ENCODE data around the gene HCRTR1.

Gene HCRTR1

DNA sequence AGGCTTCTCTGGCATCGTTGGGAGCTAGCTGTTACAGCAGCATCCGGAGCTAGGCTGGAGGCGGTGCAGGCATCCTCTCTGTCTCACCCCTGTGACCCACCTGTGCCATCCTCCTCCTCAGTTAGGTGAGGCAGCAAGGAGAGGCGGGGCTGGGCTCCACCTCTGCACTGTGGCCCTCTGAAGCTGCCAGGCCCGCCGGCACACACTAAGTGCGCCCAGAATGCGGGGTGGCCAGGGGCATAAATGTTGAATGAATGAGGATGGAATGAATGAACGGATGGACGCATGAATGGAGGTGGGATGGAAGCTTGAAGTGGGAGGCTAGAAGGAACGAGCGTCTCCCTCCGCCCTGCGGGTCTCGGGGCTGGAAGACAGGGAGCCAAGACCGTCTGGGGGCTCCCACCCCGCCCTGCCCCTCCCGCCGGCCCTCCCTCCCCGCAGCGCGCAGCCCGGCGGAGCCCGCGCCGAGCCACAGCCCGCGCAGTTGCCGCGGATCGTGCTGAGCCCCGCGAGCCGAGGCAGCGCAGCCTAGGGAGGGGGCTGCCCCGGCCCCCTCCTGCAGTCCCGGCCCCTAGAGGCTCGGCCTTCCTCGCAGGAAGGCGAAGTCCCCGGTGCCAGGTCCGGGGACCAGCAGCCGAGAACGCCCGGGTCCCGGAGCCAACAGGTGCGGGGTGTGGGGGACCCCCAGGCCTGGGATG is at the start of gene HCRTR1:
TSS of gene HCRTR1 (plus strand) at position 472 of the 698 bp plus-strand sequence. CDS start 1,504 bp downstream, outside the sequence.
- DNase-seq (ENCODE audit: low read depth, low spot score) = no peak

DNA sequence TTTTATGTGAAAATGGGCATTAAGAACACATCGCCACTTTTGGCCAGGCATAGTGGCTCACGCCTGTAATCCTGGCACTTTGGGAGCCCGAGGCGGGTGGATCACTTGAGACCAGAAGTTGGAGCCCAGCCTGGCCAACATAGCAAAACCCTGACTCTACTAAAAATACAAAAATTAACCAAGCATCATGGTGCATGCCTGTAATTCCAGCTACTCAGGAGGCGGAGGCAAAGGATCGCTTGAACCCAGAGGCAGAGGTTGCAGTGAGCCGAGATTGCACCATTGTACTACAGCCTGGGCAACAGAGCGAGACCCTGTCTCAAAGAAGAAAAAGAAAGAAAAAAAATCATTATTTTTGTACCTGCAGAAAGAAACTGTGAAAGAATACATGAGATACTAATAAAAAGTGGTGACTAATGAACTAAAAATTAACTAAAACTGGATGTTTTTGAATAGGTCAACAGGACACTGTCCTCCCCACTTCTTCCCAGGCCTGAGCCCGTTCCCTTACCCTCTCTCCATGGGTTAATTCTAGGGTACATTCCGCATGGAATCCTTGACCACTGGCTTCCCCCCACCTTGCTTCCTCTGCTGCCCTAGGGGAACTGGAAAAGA is 49.4 kb upstream of the HCRTR1 start:
- no peak for DNase-seq (ENCODE audit: low read depth, low spot score)

DNA sequence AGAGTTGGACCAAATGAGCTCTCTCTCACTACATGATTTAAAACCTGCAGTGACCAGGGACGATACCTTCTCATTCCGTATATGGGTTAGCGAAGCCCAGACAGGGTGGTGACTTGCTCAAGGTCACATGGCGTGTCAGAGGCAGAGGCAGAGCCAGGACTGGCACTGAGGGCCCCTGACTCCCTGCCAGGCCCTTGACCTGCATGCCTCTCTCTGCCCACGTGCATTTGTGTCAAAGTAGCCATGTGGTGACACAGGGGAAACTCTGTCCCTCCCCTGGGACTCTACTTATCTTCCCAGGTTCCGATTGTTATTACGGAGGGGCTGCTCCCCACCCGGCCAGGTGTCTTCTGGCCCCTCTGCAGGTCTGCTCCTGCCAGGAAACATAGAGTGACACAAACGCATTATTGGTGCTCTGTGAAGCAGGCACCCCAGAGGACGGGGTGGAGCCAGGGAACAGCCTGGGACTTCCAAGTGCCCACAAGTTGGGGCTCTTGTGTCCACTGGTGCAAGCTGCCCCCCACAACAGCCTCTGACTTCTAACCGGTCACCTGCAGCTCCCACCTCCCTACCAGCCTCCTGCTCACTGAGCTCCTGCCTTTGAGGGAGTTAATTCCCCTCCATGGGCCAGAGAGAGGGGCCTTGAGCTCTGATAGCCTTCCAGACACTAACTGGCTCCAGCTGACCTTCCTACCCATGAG is 48.4 kb upstream of the HCRTR1 start:
- DNase-seq (ENCODE audit: low read depth, low spot score) = no peak

DNA sequence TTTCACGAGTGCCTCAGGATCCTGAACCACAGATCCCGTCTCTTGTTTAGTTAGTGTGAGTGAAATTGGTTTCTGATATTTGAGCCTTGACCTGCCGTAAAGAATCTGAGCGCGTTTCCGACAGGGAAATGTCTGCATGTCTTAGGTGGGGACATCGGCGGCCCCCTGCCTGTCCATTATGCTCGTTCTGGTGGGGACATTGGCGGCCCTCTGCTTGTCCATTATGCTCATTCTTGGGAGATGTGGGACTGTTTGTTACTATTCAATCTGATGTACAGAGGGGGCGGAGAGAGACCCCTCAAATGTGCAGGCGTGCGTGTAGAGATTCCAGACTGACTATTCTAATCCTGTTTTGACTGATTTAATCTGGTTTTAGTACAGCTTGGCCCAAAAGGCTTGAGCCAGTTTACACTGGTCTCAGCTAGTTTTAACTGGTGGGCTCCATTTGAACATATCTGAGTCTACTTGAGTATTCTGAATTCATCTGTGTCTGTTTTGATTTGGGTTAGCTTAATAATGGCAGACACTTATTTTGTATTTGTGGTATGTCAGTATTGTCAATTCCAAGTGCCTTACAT is 47.8 kb upstream of the HCRTR1 start:
- DNase-seq (ENCODE audit: low read depth, low spot score) = no peak

DNA sequence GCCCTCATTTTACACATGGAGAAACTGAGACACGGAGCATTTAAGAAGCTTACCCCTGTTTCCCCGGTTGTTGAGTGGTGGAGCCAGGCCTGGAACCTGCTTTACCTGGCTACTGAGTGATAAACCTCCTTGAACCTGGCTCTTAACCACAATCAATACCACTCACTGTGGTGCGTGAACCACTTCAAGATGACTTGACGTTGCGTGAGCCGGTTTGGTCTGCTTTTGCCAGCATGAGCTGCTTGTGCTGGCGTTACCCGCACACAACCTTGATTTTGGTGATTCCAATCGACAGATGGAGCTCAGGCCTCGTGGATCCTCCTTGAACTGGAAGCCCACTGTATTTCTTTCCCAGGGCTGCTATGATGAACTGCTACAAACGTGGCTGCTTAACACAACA is 47.3 kb upstream of the HCRTR1 start:
- DNase-seq (ENCODE audit: low read depth, low spot score) = no peak

DNA sequence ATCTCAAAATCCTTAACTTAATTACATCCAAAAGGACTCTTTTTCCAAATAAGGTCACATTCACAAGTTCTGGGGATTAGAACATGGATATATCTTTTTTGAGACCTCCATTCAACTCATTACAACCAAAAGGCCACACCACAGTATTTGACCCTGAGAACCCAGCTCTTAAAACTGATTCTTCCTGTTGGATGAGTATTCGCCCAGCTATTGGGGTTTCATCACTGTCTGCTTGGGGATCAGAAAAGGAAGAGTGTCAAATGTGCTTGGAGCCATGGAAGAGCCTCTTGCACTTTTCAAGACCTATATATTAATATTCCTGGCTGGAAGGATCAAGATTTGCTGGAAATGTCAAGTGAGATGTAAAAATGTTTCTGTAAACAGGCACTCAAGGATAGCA is 46.6 kb upstream of the HCRTR1 start:
- no peak for DNase-seq (ENCODE audit: low read depth, low spot score)

DNA sequence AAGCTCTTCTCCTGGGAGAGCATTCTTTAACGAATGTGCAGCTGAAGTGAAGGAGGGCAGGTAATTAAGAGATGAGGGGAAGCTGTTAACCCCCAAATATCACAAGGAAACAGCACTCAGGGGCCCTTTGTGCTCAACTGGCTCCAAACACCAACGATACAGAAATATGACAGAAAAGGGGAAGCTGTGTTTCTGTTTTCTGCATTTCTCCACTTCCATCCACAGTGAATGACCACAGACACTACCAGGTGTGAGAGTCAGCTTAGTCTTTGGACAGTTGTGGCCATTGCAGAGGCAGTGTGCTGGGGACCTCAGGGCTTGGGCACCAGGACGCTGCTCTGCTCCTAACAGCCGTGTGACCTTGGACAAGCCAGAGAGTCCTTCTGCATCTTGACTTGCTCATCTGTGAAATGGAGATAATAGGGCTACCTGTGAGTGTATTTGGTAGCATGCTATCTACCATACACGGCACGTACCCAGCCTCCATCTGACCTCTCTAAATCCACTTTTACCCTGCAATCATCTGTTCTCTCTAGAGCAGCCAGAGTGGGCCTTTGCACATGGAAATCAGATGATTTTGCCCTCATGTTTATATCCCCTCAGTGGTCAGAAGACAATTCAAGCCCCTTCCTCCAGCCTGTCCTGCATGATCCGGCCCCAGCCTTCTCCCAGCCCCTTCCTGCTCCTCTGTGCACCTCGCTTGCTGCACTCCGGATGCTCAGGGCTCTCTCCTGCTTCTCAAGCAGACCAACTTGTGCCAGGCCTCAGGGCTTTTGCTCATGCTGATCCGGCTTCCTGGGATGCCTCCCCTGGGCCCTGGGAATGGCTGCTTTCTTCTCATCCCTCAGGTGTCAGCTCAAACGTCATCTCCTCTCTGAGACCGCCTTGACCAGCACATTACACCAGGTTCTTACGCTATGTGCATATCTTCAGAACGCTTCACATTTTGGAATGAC is 45.9 kb upstream of the HCRTR1 start:
- DNase-seq (ENCODE audit: low read depth, low spot score) = no peak

DNA sequence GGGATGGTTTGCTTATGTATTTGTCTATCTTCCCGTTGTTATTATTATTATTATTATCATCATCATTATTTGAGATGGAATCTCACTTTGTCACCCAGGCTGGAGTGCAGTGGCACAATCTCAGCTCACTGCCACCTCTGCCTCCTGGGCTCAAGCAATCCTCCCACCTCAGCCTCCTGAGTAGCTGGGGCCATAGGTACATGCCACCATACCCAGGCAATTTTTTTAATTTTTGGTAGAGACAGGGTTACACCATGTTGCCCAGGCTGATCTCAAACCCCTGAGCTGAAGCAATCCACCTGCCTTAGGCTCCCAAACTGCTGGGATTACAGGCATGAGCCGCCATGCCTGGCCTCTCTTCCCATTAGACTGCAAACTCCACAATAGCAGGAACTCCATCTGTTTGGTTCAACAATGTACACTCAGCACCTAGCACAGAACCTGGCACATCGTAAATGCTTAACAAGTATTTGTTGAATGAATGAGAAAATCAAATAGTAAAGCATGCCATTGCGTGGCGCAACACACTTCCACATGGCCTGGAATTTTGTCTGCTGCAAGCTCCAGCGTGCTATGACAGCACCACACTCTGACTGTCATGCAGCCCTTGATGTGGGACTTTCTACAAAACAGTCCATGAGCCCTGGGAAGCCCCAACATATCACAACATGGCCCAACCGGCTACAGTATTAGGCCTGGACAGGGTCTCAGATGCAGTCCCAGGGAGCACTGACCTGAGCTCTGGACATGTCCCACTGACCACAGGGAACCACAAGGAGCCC is 45.0 kb upstream of the HCRTR1 start:
- DNase-seq (ENCODE audit: low read depth, low spot score) = no peak

DNA sequence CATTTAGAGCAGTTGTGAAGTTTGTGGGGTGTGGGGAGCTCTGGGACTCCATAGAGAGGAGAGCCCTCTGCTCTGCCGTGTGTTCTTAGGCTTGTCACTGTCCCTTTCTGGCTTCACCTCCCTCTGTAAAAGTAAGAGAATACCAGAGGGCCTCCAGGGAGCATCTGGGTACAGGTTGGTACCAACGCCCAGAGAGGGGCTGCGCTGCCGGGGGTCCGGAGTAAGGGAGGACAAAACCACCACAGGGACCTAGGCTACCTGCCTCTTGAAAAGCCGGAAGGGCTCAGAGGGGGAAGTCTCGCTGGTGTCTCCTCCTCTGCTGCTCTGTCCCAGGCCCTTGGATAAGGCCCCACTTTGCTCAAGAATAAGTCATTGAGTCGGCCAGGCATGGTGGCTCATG is 44.2 kb upstream of the HCRTR1 start:
- DNase-seq (ENCODE audit: low read depth, low spot score) = no peak

DNA sequence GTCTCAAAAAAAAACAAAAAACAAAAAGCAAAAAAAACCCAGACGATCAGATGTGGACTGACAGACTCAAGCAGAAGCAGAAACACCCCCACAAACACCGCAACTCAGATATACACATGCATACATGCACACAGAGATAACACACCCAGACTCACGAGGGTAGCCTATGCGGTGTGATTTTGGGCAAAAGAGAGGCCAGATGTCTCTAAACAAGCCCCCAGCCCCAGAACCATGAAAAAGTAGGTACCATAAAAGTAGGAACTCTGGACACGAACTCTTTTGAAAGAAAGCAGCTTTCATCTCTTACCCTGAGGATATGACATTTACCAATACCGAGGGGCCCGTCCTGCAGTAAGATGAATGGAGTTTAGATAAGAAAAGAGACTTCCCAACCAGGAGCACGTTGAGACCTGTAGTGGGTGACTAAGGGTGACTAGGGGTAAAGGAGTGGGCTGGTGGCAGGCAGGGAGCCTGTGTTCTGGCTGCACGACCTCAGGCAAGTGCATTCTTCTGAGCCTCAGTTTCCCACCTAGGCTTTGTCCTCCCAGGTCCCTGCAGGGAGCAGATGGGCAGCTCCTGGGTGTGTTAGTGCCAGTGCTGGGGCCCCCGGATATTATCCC is 42.6 kb upstream of the HCRTR1 start:
- no peak for DNase-seq (ENCODE audit: low read depth, low spot score)

DNA sequence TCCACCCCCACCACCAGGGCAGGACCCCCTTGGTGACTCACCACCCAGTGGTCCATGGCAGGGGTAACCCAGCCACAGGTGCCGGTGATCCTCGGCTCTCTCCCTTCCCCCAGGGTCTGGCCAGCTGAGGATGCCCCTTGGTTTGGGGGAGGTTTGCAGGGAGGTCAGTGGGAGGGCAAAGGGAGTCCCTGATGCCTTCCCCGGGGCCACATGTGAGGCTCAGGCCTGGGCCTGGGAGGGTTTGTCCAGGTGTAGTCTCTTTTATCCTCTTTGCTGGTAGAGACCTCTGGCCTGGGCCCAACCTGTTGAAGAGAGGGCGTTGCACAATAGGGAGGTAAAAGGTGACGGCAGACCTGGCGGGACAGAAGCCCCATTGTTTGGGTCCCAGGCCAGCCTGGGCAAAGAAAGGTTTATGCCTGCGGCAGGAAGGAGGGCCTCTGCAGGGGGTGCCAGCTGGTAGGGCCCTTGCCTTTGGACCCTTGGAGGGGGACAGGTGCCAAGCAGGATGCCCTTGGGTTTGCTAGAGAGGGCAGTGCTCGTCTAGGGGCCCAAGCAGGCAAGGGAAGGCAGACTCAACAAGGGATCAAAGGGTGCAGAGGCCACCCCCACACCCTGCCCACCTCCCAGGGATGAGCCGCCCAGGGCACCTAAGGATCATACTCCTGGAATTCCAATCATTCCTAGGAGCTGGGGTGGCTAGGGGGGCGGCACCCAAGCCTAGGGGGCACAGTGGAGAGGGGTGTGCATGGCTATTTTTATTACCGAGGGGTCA is 41.9 kb upstream of the HCRTR1 start:
- no peak for DNase-seq (ENCODE audit: low read depth, low spot score)

DNA sequence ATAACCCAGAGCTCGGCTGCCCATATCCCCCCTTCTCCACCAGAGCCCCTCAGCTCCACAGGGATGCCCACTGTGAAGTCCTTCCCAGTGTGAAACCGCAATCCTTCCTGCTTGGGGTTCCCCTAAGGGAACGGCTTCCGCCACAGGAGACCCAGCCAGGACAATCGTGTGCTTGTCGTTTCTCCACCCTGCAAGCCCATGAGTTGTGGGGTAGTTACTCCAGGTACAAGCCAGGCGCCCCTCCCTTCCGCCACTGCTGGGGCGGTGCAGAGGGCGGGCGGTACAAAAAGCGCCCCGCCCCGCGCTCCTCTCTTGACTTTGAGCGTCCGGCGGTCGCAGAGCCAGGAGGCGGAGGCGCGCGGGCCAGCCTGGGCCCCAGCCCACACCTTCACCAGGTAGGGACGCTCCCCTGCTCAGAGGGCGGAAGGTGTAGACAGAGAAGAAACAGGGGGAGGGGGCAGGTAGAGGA is 41.3 kb upstream of the HCRTR1 start, which contains the start of gene TINAGL1:
TSS of gene TINAGL1 (plus strand) at position 315 of the 469 bp plus-strand sequence. CDS start 634 bp downstream, outside the sequence.
- no peak for DNase-seq (ENCODE audit: low read depth, low spot score)

DNA sequence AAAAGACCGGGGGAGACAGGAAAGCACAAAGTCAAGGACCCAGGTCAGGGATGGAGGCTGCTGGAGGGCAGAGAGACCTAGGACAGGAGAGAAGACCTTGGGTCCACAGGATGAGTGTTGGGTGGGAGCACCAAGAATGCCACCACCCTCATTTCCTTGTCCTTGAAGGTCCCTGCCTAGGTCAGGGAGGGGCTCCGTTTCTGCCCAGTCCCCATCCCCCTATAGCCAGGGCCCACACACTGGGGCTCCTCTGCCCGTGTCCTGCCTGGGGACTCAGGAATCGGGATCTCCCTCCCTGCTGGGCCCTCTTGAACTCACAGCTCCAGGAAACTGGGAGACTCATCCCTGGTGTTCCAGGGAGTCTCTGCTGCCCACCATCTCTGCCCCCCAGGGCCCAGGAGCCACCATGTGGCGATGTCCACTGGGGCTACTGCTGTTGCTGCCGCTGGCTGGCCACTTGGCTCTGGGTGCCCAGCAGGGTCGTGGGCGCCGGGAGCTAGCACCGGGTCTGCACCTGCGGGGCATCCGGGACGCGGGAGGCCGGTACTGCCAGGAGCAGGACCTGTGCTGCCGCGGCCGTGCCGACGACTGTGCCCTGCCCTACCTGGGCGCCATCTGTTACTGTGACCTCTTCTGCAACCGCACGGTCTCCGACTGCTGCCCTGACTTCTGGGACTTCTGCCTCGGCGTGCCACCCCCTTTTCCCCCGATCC is 40.6 kb upstream of the HCRTR1 start:
- DNase-seq (ENCODE audit: low read depth, low spot score) = no peak

DNA sequence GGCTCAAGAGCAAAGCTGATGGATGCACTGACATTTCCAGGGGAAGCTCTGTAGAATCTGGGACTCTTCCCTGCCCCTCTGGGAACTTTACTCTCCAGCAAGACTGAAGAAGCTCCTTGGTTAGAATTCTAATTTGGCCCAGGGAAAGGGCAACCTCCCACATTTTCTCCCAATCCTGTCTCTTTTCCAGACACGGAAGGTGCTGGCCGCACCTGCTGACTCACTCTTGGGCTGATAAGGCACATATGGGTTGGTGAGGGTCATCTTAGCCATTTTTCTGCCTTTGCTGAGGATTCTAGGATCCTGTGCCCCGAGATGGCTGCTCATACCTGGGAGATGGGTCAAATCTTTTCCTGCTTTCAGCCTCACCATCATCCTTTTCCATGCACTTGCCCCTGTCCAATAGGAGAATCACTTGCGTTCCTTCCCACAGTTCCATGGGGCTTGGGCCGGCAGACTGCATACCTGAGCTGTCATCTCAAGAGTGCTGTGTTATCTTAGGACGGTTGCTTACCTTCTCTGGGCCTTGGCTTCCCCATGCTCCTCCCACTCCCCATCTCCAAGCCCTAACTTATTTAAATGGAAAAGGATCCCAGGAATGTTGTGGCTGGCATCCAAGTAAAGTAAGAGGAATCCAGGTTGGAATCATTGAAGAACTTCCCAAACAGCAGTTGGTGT is 39.8 kb upstream of the HCRTR1 start:
- DNase-seq (ENCODE audit: low read depth, low spot score) = no peak

DNA sequence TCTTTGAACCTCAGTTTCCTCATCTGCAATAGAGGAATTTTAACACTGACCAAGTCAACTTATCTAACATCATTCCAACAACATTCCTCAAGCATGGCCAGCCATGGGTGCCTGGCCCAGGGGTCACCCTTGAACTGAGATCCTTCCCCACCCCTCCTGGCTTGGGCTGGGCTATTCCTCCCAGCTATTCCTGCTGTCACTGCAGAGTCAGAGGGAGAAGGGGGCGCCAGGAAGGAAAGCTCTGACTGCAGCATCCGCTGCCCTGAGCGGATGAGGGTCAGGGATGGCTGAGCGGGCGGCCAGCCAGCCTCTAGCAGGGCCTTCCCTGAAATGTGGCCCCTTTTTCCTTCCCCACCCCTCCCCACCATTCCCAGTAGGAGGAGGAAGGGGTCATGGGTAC is 38.1 kb upstream of the HCRTR1 start:
- DNase-seq (ENCODE audit: low read depth, low spot score) = no peak

DNA sequence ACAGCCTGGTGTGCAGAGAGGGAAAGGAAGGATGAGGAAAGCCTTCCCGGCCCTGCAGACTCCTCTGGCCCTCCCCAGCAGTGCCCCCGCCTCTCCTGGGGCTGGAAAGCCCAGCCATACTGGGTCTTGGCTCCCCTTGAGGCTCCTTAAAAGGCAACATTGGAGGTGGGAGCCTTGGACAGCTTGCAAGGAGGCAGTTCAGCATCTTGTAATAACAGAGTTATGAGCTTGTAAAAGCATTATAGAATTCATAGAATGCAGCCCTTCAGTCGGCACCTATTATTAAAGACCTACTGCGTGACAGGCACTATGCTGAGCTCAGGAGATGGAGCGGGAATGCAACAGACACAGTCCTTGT is 37.0 kb upstream of the HCRTR1 start:
- DNase-seq (ENCODE audit: low read depth, low spot score) = no peak

DNA sequence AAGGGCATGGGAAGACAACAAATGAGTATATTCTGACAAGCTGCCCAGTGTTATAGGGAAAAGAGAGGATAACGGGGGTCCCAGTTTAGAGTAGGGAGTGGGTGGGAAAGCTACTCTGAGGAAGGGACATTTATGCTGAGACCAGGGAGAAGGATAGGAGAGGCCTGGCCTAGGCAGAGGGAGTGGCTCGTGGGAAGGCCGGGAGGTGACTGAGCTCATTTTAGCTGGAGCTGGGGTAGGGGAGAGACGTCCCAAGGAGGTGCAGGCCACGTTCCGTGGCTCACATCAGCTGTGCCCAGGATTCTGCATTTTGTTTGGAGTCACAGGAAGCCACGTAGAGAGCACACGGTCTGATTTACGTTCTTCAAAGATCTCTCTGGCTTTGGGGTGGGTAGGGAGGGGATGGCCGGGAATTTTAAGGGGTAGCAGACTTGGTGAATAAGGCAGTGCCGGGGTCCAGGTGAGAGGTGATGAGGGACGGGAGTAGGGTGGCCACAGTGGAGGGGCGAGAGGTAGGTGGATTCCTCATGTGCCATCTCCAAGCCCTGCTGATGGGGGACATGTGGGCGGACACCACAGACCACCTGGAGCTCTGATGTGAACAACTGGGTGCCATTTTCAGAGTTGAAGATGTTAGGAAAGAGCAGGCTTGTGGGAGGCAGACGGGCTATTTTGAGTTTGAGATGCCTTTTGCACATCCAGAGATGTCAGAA is 36.4 kb upstream of the HCRTR1 start:
- no peak for DNase-seq (ENCODE audit: low read depth, low spot score)
